PC-3 (cell line): ENCODE data around the gene PTGIR. TPM values are rescaled to one million over a fixed set of nuclear protein-coding genes. Genes with fewer than 3 reads are reported as not detected.
"Not testable (repeated sequence)": the region's sequence is repeated elsewhere in the genome, so short reads cannot be mapped to it uniquely, and the experiment has no call there.

Experiments used
- ATAC-seq: fragments of 200-7000 bp; cut with Tn5 transposase; 2 replicates; pipeline ENCODE4 v1.9.1; 2020; ENCODE audit warnings: mild to moderate bottlenecking, moderate library complexity
- BruUV-seq: library from RNA; stranded (reverse); fragments of 400-500 nt; replicated peaks from 2 replicates; lab custom pipeline; 2021; lab: Mats Ljungman, UMichigan
- CTCF ChIA-PET: fragments of 300-600 bp; sonication (Branson Sonifier 250); formaldehyde crosslinking; loops from one replicate; lab custom pipeline; 2022; ENCODE audit warnings: antibody characterized with exemption; lab: Charles Lee
- POLR2A ChIA-PET: fragments of 300-600 bp; sonication (Branson Sonifier 250); formaldehyde crosslinking; loops from one replicate; lab custom pipeline; 2022; ENCODE audit warnings: antibody characterized with exemption; ENCODE audit not compliant: unreplicated experiment; lab: Charles Lee
- DNase-seq: peaks from one replicate; pipeline ENCODE4 v3.0.0-alpha.2; 2015
- H2AFZ ChIP-seq: fragments of 300-600 bp; sonication (generic); 2 replicates; pipeline ENCODE4 v1.6.0; 2016; ENCODE audit warnings: antibody characterized with exemption, low read length
- H3F3A ChIP-seq: fragments of 300-600 bp; sonication (generic); one replicate; pipeline ENCODE4 v1.6.0; 2017; ENCODE audit warnings: antibody characterized with exemption, low read length, control low read depth, mild to moderate bottlenecking; ENCODE audit not compliant: unreplicated experiment
- H3K27ac ChIP-seq: fragments of 300-600 bp; sonication (generic); 2 replicates; pipeline ENCODE4 v1.5.1; 2016; ENCODE audit warnings: mild to moderate bottlenecking, low read length
- H3K27me3 ChIP-seq: fragments of 300-600 bp; sonication (generic); 2 replicates; pipeline ENCODE4 v1.6.1; 2016; ENCODE audit warnings: low read length, mixed read lengths
- H3K36me3 ChIP-seq: fragments of 300-600 bp; sonication (generic); 2 replicates; pipeline ENCODE4 v1.6.1; 2016; ENCODE audit warnings: low read depth, mixed run types, low read length, mixed read lengths
- H3K4me1 ChIP-seq: fragments of 300-600 bp; sonication (generic); 2 replicates; pipeline ENCODE4 v1.5.1; 2016; ENCODE audit warnings: low read length; ENCODE audit not compliant: insufficient read depth
- H3K4me2 ChIP-seq: fragments of 300-600 bp; sonication (generic); 2 replicates; pipeline ENCODE4 v1.6.0; 2016; ENCODE audit warnings: low read length
- H3K4me3 ChIP-seq: fragments of 300-600 bp; sonication (generic); 2 replicates; pipeline ENCODE4 v1.5.1; 2016; ENCODE audit warnings: mild to moderate bottlenecking, low read length, mixed read lengths
- H3K79me2 ChIP-seq: fragments of 300-600 bp; sonication (generic); 2 replicates; pipeline ENCODE4 v1.6.1; 2017; ENCODE audit warnings: low read length, mixed read lengths
- H3K9ac ChIP-seq: fragments of 300-600 bp; sonication (generic); 2 replicates; pipeline ENCODE4 v1.6.0; 2016; ENCODE audit warnings: mild to moderate bottlenecking, low read length
- H3K9me2 ChIP-seq: fragments of 300-600 bp; sonication (generic); replicated peaks from 2 replicates; pipeline ENCODE4 v1.6.1; 2016; ENCODE audit warnings: mixed run types, low read length, mixed read lengths
- H3K9me3 ChIP-seq: fragments of 300-600 bp; sonication (generic); 2 replicates; pipeline ENCODE4 v1.6.1; 2016; ENCODE audit warnings: low read length, mixed read lengths
- H4K20me1 ChIP-seq: fragments of 300-600 bp; sonication (generic); 2 replicates; pipeline ENCODE4 v1.6.1; 2016; ENCODE audit warnings: low read length, mixed read lengths
- EZH2 ChIP-seq: fragments of 300-600 bp; sonication (generic); IDR thresholded peaks from one replicate; pipeline ENCODE4 v1.6.1; 2017; ENCODE audit warnings: antibody characterized with exemption, mild to moderate bottlenecking, low read length; ENCODE audit not compliant: unreplicated experiment
- EZH2phosphoT487 ChIP-seq: fragments of 300-600 bp; sonication (generic); IDR thresholded peaks from 2 replicates; pipeline ENCODE4 v1.6.1; 2018; ENCODE audit warnings: mild to moderate bottlenecking, antibody characterized with exemption, low read length, borderline replicate concordance
- intact Hi-C: fragments of 100-400 bp; cut with micrococcal nuclease; formaldehyde crosslinking; loops from 2 replicates; pipeline ENCODE4 v1.9.0; 2023
- total RNA-seq: library from RNA; depleted of rRNA; stranded (reverse); fragments of >200 nt; gene quantifications from 2 replicates; pipeline ENCODE4 v1.2.3, GENCODE V29; 2014
- TF ChIP-seq, protein P1 (sequence below): fragments of 300-600 bp; sonication (generic); conservative IDR thresholded peaks from 2 replicates; pipeline ENCODE4 v1.5.1; 2017; ENCODE audit warnings: antibody characterized with exemption, low read depth, mild to moderate bottlenecking, low read length

Gene PTGIR
- total RNA-seq, 1 experiment from 2014 or later: not detected

DNA sequence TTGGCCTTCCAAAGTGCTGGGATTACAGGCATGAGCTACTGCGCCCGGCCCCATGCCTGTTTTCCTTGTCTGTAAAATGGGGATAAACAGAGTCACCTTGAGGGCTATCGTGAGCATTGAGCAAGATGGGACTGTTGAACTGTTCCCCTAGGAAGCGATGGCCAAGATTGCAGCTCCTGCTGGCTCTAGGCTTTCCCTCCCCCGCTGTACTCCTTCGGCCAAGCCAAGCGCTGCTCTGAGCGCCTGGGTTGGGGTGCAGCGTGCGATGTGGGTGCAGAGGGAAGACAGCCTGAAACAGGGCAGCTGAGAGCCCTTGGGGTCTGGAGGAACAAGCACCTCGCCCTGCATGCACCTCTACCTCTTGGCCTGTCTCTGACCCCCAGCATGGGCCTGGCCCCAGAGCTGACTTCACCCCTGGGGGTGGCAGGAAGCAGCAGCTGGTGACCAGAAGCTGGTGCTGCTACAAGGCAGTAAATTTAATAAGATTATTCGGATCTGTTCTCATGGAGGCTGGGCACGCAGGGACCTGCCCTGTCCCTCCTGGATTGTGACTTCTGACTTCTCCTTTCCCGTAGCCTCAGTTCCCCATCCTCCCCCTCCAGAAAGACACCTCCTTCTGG, 5.8 kb upstream of the PTGIR start:
- TF ChIP-seq EZH2phosphoT487: no peak
- no peak for TF ChIP-seq EZH2
- TF ChIP-seq, protein P1, sequence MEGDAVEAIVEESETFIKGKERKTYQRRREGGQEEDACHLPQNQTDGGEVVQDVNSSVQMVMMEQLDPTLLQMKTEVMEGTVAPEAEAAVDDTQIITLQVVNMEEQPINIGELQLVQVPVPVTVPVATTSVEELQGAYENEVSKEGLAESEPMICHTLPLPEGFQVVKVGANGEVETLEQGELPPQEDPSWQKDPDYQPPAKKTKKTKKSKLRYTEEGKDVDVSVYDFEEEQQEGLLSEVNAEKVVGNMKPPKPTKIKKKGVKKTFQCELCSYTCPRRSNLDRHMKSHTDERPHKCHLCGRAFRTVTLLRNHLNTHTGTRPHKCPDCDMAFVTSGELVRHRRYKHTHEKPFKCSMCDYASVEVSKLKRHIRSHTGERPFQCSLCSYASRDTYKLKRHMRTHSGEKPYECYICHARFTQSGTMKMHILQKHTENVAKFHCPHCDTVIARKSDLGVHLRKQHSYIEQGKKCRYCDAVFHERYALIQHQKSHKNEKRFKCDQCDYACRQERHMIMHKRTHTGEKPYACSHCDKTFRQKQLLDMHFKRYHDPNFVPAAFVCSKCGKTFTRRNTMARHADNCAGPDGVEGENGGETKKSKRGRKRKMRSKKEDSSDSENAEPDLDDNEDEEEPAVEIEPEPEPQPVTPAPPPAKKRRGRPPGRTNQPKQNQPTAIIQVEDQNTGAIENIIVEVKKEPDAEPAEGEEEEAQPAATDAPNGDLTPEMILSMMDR: no peak
- DNase-seq (no peak), ATAC-seq (no peak)
- Histone ChIP-seq H3K36me3 (no peaks in the 10 kb centered on the region), H3K79me2 (no peaks in the 10 kb centered on the region), H3K9me3 (no peaks in the 10 kb centered on the region), H3K27me3 (no peaks in the 10 kb centered on the region), H3K4me2 (no peak overlapping the region), H3K4me1 (0 out of 2 replicates have a peak, but pooled peaks cover 6% of the 10 kb centered on the region), H3K9ac (no peak overlapping the region), H3K4me3 (no peak overlapping the region), H2AFZ (no peak overlapping the region), H4K20me1 (no peaks in the 10 kb centered on the region), H3F3A (no peaks in the 10 kb centered on the region), H3K9me2 (no peaks in the 10 kb centered on the region), H3K27ac (no peak overlapping the region)
- POLR2A ChIA-PET: no interaction called here
- intact Hi-C loops: no loop called here
- CTCF ChIA-PET: no interaction called here
- no TSS peak for BruUV-seq

DNA sequence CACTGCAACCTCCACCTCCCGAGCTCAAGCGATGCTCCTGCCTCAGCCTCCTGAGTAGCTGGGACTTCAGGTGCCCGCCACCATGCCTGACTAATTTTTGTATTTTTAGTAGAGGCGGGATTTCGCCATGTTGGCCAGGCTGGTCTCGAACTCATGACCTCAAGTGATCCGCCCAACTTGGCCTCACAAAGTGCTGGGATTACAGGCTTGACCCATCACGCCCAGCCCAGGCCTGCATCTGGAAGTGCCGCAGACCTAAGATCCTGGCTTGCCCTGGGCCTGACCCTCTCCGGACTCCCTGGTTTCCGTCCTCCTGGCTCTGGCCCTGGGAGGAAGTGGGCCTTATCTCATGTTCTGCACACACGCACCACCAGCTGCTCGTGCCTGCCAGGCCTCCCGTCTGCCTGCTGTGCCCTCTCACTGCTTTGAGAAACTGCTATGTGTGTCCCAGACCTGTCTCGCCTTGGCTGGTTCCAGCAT, 4.7 kb upstream of the PTGIR start:
- no TSS peak for BruUV-seq
- Histone ChIP-seq H3K9me2 (no peaks in the 10 kb centered on the region), H3K36me3 (no peaks in the 10 kb centered on the region), H3K27me3 (no peaks in the 10 kb centered on the region), H3F3A (no peaks in the 10 kb centered on the region), H3K27ac (no peak overlapping the region), H4K20me1 (no peaks in the 10 kb centered on the region), H3K4me3 (no peak overlapping the region), H3K9ac (no peak overlapping the region), H3K79me2 (no peaks in the 10 kb centered on the region), H3K9me3 (no peaks in the 10 kb centered on the region), H3K4me2 (no peak overlapping the region), H3K4me1 (0 out of 2 replicates have a peak, but pooled peaks cover 6% of the 10 kb centered on the region), H2AFZ (no peak overlapping the region)
- no peak for ATAC-seq
- intact Hi-C loops: no loop called here
- TF ChIP-seq EZH2phosphoT487: no peak
- TF ChIP-seq, protein P1: no peak
- TF ChIP-seq EZH2: no peak
- CTCF ChIA-PET: no interaction called here
- POLR2A ChIA-PET: no interaction called here
- DNase-seq: no peak

DNA sequence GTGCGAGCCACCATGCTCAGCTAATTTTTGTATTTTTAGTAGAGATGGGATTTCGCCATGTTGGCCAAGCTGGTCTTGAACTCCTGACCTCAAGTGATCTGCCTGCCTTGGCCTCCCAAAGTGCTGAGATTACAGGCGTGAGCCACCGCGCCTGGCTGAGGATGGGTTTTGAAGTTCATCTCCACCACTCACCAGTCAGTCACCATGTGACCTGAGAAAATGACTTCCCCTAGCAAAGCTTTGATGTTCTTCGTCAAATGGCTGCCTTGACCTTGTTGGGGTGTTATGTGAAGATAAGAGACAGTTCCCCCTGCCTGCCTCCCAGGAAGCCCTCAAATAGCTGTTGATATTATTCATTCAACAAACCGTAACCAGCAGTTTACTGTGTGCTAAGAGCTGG, 4.1 kb upstream of the PTGIR start:
- H3K9me3 ChIP-seq, H3K4me1 ChIP-seq, POLR2A ChIA-PET, H3K27ac ChIP-seq, H3K9ac ChIP-seq, H3K9me2 ChIP-seq, H3K36me3 ChIP-seq, H3K4me3 ChIP-seq, CTCF ChIA-PET, BruUV-seq, H4K20me1 ChIP-seq, H2AFZ ChIP-seq, intact Hi-C loops, DNase-seq, H3K27me3 ChIP-seq, H3K4me2 ChIP-seq, H3F3A ChIP-seq, ATAC-seq, H3K79me2 ChIP-seq: not testable (repeated sequence)
